ENCODE results near the gene ARHGAP10.

GRCh38 chr4:148110169-148110568 is 378.3 kb downstream of the ARHGAP10 start:
- TF ChIP-seq CTCF (IDR thresholded peaks at IDR 0.05) (no peak), POLR2A (IDR thresholded peaks at IDR 0.05) (no peak)
